GM12872 (cell line): ENCODE measurements around the gene RALGAPA2.

Experiments
- TF ChIP-seq, protein P1 (sequence below): IDR thresholded peaks from 3 replicates; pipeline ENCODE4 v1.5.1; 2011; ENCODE audit warnings: low read depth, mild to moderate bottlenecking, low read length, moderate library complexity; ENCODE audit not compliant: insufficient read depth

The RALGAPA2 gene

DNA sequence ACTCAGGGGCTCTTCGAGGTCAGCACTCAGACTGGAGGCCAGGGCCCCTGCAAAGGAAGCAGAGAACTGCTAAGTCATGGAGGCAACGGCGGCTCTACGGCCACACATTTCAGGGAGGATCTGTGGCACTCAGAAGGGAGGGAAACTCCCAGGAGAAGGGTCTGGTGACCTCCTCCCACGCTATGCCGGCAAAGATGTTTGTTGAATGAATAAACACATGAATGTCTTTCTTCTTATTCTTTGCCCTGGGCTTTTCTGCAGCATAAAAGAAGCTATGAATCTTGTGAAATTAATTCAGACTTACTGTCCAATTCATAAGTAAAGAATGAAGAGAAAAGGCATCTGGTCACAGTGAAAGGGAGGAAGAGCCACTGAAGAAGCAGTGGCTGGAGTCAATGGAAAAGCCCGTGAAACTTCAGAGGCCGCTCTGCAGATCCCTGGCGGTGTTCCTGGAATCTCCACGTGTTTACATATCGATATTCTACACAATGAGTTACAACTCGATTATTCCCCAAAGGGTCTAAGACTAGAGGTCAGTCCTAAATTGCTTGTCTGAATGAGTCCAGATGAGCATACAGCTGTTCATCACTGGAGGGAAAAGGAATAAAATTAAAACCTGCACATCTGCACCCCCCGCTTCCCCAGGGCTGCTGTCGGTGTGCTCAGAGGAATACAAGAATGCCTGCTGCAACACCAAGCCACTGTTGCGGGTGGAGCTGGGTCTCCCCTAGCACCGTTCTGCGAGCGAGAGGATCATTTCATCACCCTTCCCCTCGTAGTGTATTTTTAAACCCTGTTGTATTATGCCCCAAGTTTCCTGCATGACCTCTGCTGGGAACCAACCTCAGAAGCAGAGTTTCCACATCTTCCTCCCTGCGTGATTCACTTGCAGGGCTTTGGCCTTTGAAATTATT is 319.0 kb downstream of the RALGAPA2 start:
- TF ChIP-seq, protein P1, sequence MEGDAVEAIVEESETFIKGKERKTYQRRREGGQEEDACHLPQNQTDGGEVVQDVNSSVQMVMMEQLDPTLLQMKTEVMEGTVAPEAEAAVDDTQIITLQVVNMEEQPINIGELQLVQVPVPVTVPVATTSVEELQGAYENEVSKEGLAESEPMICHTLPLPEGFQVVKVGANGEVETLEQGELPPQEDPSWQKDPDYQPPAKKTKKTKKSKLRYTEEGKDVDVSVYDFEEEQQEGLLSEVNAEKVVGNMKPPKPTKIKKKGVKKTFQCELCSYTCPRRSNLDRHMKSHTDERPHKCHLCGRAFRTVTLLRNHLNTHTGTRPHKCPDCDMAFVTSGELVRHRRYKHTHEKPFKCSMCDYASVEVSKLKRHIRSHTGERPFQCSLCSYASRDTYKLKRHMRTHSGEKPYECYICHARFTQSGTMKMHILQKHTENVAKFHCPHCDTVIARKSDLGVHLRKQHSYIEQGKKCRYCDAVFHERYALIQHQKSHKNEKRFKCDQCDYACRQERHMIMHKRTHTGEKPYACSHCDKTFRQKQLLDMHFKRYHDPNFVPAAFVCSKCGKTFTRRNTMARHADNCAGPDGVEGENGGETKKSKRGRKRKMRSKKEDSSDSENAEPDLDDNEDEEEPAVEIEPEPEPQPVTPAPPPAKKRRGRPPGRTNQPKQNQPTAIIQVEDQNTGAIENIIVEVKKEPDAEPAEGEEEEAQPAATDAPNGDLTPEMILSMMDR = no peak

DNA sequence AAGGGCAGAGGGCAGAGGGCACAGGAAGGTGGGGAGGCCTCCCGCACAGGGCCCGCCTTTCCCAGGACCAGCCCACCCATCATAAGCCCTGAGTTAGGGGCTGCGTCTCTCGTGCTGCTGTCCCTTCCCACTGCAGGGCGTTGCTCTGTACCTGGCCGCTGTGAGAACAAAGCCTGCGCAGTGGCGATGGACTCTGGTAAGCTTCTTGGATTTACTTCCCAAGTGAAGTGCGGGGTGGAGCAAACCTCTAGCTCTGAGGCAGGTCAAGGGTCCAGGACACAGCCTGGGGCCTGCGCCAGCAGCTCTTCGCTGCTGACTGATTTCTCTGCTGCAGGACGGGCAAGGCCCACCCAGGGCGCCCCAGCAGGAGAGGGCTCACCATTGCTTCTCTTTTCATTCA is 320.7 kb downstream of the RALGAPA2 start:
- TF ChIP-seq, protein P1 = no peak

DNA sequence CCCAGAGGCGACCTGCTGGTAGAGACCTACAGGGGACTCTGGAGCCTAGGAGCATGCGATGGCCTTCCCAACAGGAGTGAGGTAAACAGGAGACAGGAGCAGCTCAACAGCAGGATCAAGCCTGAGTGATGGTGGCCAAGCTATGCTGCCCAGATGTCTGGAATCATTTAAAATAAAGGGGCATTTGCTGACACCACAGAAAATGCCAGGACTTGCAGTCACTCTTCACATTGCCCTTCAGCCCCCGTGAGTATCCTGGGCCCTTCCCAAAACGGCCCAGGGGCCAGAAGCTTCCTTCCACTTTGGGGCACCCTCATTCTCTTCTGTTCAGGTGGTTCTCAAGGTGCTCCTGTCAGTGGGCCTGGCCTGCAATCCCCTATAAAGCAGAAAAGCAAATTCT is 321.3 kb downstream of the RALGAPA2 start:
- TF ChIP-seq, protein P1 = no peak

DNA sequence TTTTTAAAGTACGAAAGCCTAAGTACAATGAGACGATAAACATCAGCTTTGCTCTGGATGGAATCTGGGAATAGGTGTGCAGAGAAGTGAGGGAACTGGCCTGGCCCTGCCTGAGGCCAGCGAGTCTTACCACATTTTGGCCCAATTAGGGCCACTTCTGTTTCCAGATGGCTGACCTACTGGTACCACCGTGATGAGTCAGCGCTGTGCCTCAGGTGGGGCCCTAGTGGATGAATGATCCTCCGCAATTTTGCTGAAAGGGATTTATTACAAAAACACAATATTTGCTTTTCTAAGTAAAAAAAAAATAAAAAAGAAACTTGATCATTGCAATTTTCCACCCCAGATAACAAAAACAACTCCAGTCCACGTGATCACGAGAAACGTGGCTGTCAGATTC is 322.1 kb downstream of the RALGAPA2 start:
- TF ChIP-seq, protein P1 = no peak

DNA sequence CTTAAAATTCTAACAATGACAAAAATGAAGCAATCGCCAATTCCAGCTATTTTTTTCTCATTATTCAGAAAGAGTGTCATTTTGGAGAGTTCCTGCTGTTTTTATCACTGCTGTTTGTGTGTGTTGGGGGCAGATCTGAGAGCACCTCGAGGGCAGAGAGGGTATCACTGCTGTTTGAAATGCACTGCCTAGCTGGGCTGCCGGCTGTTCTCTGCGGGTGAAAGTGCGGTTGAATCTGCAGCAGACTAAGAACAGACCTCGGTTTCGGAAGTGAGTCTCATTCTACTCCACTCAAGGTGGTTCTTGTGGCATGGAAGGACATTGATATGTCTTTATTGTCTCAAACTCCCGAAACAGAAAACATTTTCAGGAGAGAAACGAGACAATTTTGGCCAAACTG is 326.3 kb downstream of the RALGAPA2 start:
- TF ChIP-seq, protein P1 = no peak

DNA sequence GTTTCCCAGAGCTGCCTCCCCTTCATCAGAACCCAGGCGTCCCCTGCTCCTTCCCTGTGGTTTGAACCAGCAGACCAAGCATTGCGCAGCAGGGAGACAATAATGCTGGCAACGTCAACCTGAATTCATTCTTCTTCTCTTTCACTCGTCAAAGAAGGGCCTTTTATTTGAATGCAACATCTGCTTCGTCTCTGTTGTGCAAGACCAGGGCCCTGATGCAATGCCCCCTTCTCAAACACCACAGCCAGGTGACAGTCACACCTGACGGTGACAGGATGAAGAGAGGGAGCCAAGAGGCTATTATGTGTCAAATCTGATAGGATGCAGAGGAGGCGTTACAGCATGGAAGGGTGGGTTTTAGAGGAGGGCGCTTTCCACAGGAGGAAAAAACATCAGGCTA is 336.6 kb downstream of the RALGAPA2 start:
- TF ChIP-seq, protein P1 = no peak

DNA sequence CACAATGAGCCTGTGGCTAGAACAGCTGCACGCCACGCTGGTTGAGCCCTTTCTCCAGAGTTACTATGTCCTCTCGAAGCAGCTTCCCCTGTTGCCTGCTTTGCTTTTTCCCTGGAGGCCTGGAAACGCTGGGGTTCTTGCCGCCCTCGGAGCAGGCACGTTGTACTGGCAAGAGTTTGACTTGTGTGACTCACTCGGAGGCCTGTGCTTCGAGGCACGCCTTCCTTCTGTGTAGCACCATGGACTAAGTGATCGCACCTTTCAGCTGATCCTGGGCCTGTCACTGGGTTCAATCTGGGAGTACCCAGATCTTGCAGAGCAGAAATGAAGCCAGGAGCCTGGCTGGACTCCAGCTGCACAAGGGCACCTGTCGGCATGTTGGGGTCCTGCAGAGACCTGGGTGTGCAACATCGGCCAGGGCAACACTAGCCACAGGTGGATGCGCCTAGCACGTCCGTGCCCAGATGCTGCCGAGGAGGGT is 339.3 kb downstream of the RALGAPA2 start:
- TF ChIP-seq, protein P1 = no peak
